ENCODE data around the gene ATF3.
A peak's percentile ranks its signal among the peaks of the same experiment; 100 is the strongest.

ATF3 gene, protein sequence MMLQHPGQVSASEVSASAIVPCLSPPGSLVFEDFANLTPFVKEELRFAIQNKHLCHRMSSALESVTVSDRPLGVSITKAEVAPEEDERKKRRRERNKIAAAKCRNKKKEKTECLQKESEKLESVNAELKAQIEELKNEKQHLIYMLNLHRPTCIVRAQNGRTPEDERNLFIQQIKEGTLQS

DNA sequence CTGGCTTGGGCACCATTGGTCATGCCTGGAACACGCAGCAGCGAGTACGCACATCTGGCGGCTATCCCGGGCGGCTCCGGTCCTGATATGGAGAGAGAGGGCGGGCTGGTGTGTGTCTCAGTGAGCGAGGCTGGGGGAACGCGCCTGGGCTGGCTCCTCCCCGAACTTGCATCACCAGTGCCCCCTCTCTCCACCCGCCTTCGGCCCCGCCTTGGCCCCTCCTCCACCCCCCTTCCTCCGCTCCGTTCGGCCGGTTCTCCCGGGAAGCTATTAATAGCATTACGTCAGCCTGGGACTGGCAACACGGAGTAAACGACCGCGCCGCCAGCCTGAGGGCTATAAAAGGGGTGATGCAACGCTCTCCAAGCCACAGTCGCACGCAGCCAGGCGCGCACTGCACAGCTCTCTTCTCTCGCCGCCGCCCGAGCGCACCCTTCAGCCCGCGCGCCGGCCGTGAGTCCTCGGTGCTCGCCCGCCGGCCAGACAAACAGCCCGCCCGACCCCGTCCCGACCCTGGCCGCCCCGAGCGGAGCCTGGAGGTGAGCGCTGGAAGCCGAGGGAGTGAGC lies at the start of gene ATF3:
TSS of gene ATF3 (plus strand) at position 370 of the 567 bp plus-strand sequence. CDS start 6,261 bp downstream, outside the sequence.
- H3K4me3 ChIP-seq (ENCODE audit: control insufficient read depth, low read depth, low read length), result peak within 1 kb of the TSS; percentile 92
- TF ChIP-seq, protein P1, sequence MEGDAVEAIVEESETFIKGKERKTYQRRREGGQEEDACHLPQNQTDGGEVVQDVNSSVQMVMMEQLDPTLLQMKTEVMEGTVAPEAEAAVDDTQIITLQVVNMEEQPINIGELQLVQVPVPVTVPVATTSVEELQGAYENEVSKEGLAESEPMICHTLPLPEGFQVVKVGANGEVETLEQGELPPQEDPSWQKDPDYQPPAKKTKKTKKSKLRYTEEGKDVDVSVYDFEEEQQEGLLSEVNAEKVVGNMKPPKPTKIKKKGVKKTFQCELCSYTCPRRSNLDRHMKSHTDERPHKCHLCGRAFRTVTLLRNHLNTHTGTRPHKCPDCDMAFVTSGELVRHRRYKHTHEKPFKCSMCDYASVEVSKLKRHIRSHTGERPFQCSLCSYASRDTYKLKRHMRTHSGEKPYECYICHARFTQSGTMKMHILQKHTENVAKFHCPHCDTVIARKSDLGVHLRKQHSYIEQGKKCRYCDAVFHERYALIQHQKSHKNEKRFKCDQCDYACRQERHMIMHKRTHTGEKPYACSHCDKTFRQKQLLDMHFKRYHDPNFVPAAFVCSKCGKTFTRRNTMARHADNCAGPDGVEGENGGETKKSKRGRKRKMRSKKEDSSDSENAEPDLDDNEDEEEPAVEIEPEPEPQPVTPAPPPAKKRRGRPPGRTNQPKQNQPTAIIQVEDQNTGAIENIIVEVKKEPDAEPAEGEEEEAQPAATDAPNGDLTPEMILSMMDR (IDR thresholded peaks at IDR 0.05; ENCODE audit: control insufficient read depth, insufficient read depth, low read depth, low read length, missing control alignments), result no peak

DNA sequence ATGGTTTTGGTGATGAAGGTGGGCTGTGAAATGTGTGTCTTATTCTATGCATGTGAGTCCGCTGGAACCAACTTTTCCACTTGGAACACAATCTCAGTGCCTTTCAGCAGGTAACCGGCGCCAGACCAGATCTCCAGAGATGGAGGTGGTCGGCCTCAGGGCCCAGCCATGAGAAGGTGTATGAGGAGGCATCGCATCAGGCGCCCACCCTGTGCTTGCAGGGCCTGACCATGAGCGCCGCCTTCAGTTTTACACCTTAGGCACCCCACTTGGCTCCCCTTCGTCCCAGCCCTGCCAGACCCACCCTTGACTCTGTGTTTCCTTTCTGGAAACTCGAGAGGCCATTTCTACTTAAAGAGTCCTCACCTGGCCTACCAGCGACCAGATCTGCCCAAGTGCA lies 48.6 kb upstream of the ATF3 start:
- DNase-seq (ENCODE audit: low read depth), result no peak
- TF ChIP-seq, protein P1 (IDR thresholded peaks at IDR 0.05; ENCODE audit: control insufficient read depth, insufficient read depth, low read depth, low read length, missing control alignments), result no peak
- no peak overlapping the region for H3K4me3 ChIP-seq (ENCODE audit: control insufficient read depth, low read depth, low read length)

More for the DNA sequence above, at the start of gene ATF3:
- DNase-seq (ENCODE audit: low read depth), result peak; percentile 99

DNA sequence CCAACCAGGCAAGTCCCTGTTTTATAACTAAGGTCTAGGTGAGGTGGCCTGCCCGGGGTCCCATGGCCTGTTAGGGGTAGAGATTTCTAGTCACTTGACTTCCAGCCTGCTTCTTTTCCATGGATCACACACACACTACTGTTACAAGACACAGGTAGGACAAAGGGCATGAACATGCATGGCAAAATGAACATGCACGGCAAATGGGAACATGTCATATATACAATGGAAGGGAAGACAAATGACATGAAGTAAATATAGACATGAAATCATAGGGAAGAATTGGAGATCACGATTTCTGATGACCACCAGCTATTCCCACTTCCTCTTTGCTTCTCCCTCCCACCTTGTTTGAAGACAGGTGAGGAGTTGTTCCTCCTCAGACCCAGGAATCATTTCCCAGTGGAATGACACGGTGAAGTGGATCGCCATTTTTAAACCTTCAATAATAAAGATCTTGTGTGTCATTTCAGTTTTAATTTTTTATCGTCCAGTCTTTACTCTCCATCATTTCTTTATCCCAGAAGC lies 47.6 kb upstream of the ATF3 start:
- H3K4me3 ChIP-seq (ENCODE audit: control insufficient read depth, low read depth, low read length), result no peak overlapping the region
- no peak for DNase-seq (ENCODE audit: low read depth)
- TF ChIP-seq, protein P1 (IDR thresholded peaks at IDR 0.05; ENCODE audit: control insufficient read depth, insufficient read depth, low read depth, low read length, missing control alignments), result no peak

DNA sequence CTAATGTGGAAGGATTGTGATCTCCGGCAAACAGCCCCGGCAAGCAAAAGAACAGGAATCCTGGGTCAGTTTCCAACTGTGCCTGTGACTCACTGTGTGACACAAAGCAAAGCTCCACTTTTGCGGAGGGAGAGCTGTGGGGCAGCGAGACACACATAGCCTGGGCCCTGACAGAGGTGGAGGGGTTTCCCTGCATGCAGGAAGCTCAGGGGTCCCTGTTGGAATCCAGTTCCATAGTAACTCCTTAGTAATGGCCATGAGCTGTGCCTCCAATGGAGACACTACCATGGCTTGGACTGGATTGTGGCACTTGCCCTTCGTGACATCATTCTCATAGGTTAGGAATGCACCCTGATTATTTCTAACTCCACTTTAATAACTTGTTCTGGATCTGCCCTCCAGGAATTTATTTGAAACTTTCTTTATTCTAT lies 47.0 kb upstream of the ATF3 start:
- no peak overlapping the region for H3K4me3 ChIP-seq (ENCODE audit: control insufficient read depth, low read depth, low read length)
- DNase-seq (ENCODE audit: low read depth), result no peak
- TF ChIP-seq, protein P1 (IDR thresholded peaks at IDR 0.05; ENCODE audit: control insufficient read depth, insufficient read depth, low read depth, low read length, missing control alignments), result no peak

DNA sequence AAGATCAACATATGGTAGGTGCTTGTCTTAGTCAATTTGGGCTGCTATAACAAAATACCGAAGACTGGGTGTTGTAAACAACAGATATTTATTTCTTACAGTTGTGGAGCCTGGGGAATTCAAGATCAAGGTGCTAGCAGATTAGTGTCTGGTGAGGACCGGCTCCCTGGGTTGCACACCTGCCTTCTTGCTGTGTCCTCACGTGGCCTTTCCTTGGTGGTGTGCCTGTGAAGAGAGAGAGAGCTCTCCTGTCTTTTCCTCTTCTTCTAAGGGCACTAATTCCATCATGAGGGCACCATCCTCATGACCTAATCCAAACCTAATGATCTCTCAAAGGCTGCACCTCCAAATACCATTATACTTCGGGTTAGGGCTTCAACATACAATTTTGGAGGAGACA lies 45.8 kb upstream of the ATF3 start:
- no peak for DNase-seq (ENCODE audit: low read depth)
- TF ChIP-seq, protein P1 (IDR thresholded peaks at IDR 0.05; ENCODE audit: control insufficient read depth, insufficient read depth, low read depth, low read length, missing control alignments), result no peak
- H3K4me3 ChIP-seq (ENCODE audit: control insufficient read depth, low read depth, low read length), result no peak overlapping the region

DNA sequence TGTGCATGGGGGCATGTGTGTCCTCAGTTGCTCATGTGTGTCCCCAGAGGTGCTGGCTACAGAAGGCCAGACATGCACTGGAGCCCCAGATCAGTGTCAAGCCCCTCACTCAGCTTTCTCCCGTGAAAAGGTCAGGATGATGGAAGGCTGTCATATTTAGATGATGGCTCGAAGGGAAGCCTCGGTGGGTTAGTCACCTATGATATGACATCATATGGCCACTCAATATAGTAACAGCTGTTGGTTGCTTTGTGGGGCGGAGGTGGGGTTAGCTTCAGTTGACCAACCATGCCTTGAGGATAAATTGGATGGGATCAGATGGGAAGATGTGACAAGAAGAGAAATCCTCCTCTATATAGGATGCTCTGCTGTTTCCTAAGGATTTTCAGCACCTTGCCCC lies 43.5 kb upstream of the ATF3 start:
- H3K4me3 ChIP-seq (ENCODE audit: control insufficient read depth, low read depth, low read length), result no peak overlapping the region
- no peak for DNase-seq (ENCODE audit: low read depth)
- TF ChIP-seq, protein P1 (IDR thresholded peaks at IDR 0.05; ENCODE audit: control insufficient read depth, insufficient read depth, low read depth, low read length, missing control alignments), result no peak

All from AG09309 (cell line).